Hepatocyte (in vitro differentiated cells): ENCODE data around the gene IQCM. TPM values are rescaled to one million over a fixed set of nuclear protein-coding genes. Genes with fewer than 3 reads are reported as not detected.
"Not testable (repeated sequence)": the region's sequence is repeated elsewhere in the genome, so short reads cannot be mapped to it uniquely, and the experiment has no call there.

Source experiments
- DNase-seq: peaks from one replicate; pipeline ENCODE4 v3.0.0-alpha.2; 2016; ENCODE audit warnings: low spot score
- H2AFZ ChIP-seq: fragments of 200-600 bp; sonication (generic); 2 replicates; pipeline ENCODE4 v1.6.0; 2016; ENCODE audit warnings: antibody characterized with exemption, mild to moderate bottlenecking
- H3K27ac ChIP-seq: fragments of 200-600 bp; sonication (generic); 2 replicates; pipeline ENCODE4 v1.5.1; 2016; ENCODE audit warnings: mild to moderate bottlenecking
- H3K27me3 ChIP-seq: fragments of 200-600 bp; sonication (generic); 2 replicates; pipeline ENCODE4 v1.6.1; 2016
- H3K36me3 ChIP-seq: fragments of 200-600 bp; sonication (generic); replicated peaks from 2 replicates; pipeline ENCODE4 v1.5.1; 2016; ENCODE audit warnings: low read depth; ENCODE audit not compliant: insufficient read depth
- H3K4me1 ChIP-seq: fragments of 200-600 bp; sonication (generic); 2 replicates; pipeline ENCODE4 v1.5.1; 2016; ENCODE audit warnings: mild to moderate bottlenecking, moderate library complexity; ENCODE audit not compliant: insufficient read depth
- H3K4me2 ChIP-seq: fragments of 200-600 bp; sonication (generic); 2 replicates; pipeline ENCODE4 v1.6.0; 2016
- H3K4me3 ChIP-seq: fragments of 200-600 bp; sonication (generic); 2 replicates; pipeline ENCODE4 v1.5.1; 2016; ENCODE audit warnings: mild to moderate bottlenecking
- H3K79me2 ChIP-seq: fragments of 200-600 bp; sonication (generic); 2 replicates; pipeline ENCODE4 v1.6.0; 2017; ENCODE audit warnings: mild to moderate bottlenecking
- H3K9me2 ChIP-seq: fragments of 200-600 bp; sonication (generic); replicated peaks from 2 replicates; pipeline ENCODE4 v1.6.0; 2017; ENCODE audit warnings: mild to moderate bottlenecking; ENCODE audit not compliant: insufficient read depth
- H3K9me3 ChIP-seq: fragments of 200-600 bp; sonication (generic); 2 replicates; pipeline ENCODE4 v1.5.1; 2016; ENCODE audit warnings: low read depth, mild to moderate bottlenecking
- H4K20me1 ChIP-seq: fragments of 200-600 bp; sonication (generic); 2 replicates; pipeline ENCODE4 v1.6.0; 2016; ENCODE audit warnings: mild to moderate bottlenecking; ENCODE audit not compliant: insufficient read depth, poor library complexity, severe bottlenecking
- CTCF ChIP-seq: fragments of 200-600 bp; sonication (generic); IDR thresholded peaks from 2 replicates; pipeline ENCODE4 v1.5.1; 2016; ENCODE audit warnings: antibody characterized with exemption, mild to moderate bottlenecking; ENCODE audit not compliant: poor library complexity
- EZH2 ChIP-seq: fragments of 200-600 bp; sonication (generic); IDR thresholded peaks from 2 replicates; pipeline ENCODE4 v1.6.1; 2016; ENCODE audit warnings: antibody characterized with exemption, mild to moderate bottlenecking, borderline replicate concordance
- EZH2phosphoT487 ChIP-seq: fragments of 200-600 bp; sonication (generic); IDR thresholded peaks from one replicate; pipeline ENCODE4 v1.6.1; 2018; ENCODE audit warnings: antibody characterized with exemption, mild to moderate bottlenecking, low read depth, moderate library complexity; ENCODE audit not compliant: unreplicated experiment, severe bottlenecking
- WGBS: methylation state at CpG from one replicate; pipeline ENCODE4 v1.1.6; 2016; ENCODE audit warnings: low lambda C conversion rate; ENCODE audit errors: missing lambda C conversion rate; 5-methylcytosine and 5-hydroxymethylcytosine counted together
- polyA plus RNA-seq: library from polyadenylated mRNA; unstranded; fragments of >200 nt; fragmentation: Nextera tagmentation; extraction: Ambion mirVana; gene quantifications from 2 replicates; pipeline ENCODE4 v1.2.1, GENCODE V29; 2016
- total RNA-seq: library from RNA; depleted of rRNA; stranded (reverse); fragments of >200 nt; gene quantifications from 2 replicates; pipeline ENCODE4 v1.2.3, GENCODE V29; 2014

Gene IQCM
- total and polyA plus RNA-seq, 2 experiments from 2014 or later: 0.06 to 1.5 TPM

GRCh38 chr4:149345424-149345823, 470.2 kb downstream of the IQCM start:
- 93% methylated on average over 1 of the region's 1 CpG for WGBS

GRCh38 chr4:149344436-149344835, 471.2 kb downstream of the IQCM start:
- Histone ChIP-seq H3K79me2 (no peaks in the 10 kb centered on the region), H3K27me3 (no peaks in the 10 kb centered on the region), H3K27ac (no peak overlapping the region), H2AFZ (no peak overlapping the region), H3K9me3 (no peaks in the 10 kb centered on the region), H3K4me3 (no peak overlapping the region), H3K4me2 (no peak overlapping the region), H3K36me3 (no peaks in the 10 kb centered on the region), H4K20me1 (no peaks in the 10 kb centered on the region), H3K4me1 (no peaks in the 10 kb centered on the region), H3K9me2 (no peaks in the 10 kb centered on the region)
- TF ChIP-seq EZH2phosphoT487 (no peak), EZH2 (no peak), CTCF (no peak)
- 79% methylated on average over 3 of the region's 3 CpGs for WGBS
- no peak for DNase-seq

More at GRCh38 chr4:149345424-149345823, 470.2 kb downstream of the IQCM start:
- H3K4me3 ChIP-seq: no peak overlapping the region
- no peak overlapping the region for H2AFZ ChIP-seq
- H3K27ac ChIP-seq: no peak overlapping the region
- H3K79me2 ChIP-seq: no peaks in the 10 kb centered on the region
- H3K9me2 ChIP-seq: no peaks in the 10 kb centered on the region
- no peak overlapping the region for H3K4me2 ChIP-seq
- no peaks in the 10 kb centered on the region for H3K4me1 ChIP-seq
- no peaks in the 10 kb centered on the region for H4K20me1 ChIP-seq
- H3K36me3 ChIP-seq: no peaks in the 10 kb centered on the region
- no peak for TF ChIP-seq EZH2
- no peak for TF ChIP-seq CTCF
- TF ChIP-seq EZH2phosphoT487: no peak
- no peaks in the 10 kb centered on the region for H3K27me3 ChIP-seq
- H3K9me3 ChIP-seq: no peaks in the 10 kb centered on the region
- DNase-seq: no peak

- H3K9me2 ChIP-seq: no peaks in the 10 kb centered on the region
- no peaks in the 10 kb centered on the region for H3K79me2 ChIP-seq
- H2AFZ ChIP-seq: no peak overlapping the region
- no peaks in the 10 kb centered on the region for H3K4me1 ChIP-seq
- no peaks in the 10 kb centered on the region for H3K36me3 ChIP-seq
- no peaks in the 10 kb centered on the region for H3K9me3 ChIP-seq
- no peaks in the 10 kb centered on the region for H3K27me3 ChIP-seq
- no peak overlapping the region for H3K4me2 ChIP-seq
- no peak overlapping the region for H3K27ac ChIP-seq
- DNase-seq: no peak
- no peak overlapping the region for H3K4me3 ChIP-seq
- TF ChIP-seq EZH2 (no peak), CTCF (no peak), EZH2phosphoT487 (no peak)
- H4K20me1 ChIP-seq: no peaks in the 10 kb centered on the region
These were observed 472.0 kb downstream of the IQCM start for GRCh38 chr4:149343614-149344013.

- not testable (repeated sequence) for H3K27me3 ChIP-seq, H3K4me1 ChIP-seq, H3K27ac ChIP-seq, H4K20me1 ChIP-seq, H2AFZ ChIP-seq, DNase-seq, H3K9me3 ChIP-seq, H3K36me3 ChIP-seq, H3K4me2 ChIP-seq, H3K79me2 ChIP-seq, H3K9me2 ChIP-seq, H3K4me3 ChIP-seq
- WGBS: 84% methylated on average over 5 of the region's 5 CpGs
These were observed 474.5 kb downstream of the IQCM start for GRCh38 chr4:149341117-149341516.
